ENCODE measurements around the gene CABYR. TPM values are rescaled to one million over a fixed set of nuclear protein-coding genes. Genes with fewer than 3 reads are reported as not detected.

The CABYR gene
- total and polyA plus RNA-seq, 2 of the 8 experiments (the other 6 are each of a cell fraction or from before 2014, with no cell fraction given), result 14.5 to 18.8 TPM

GRCh38 chr18:24126155-24126961 is 12.5 kb upstream of the CABYR start:
- H4K20me1 ChIP-seq (replicated peaks in 1 of 2; ENCODE audit: control insufficient read depth in 1 of 2, insufficient read depth in 2 of 2, low read length in 2 of 2), result no peaks in the 10 kb centered on the region
- DNase-seq (ENCODE audit: low read depth in 1 of 2, low spot score in 2 of 2) (no peak), FAIRE-seq (no peak)
- H3K79me1 ChIP-seq (ENCODE audit: low read depth, low read length), result no peaks in the 10 kb centered on the region
- no peak overlapping the region for H3K18ac ChIP-seq (ENCODE audit: extremely low read depth, low read length)
- no peaks in the 10 kb centered on the region for H3K79me2 ChIP-seq (ENCODE audit: control insufficient read depth in 1 of 2, insufficient read depth in 2 of 2, low read length in 2 of 2)
- H3K4me3 ChIP-seq (ENCODE audit: extremely low read depth in 1 of 4, insufficient read depth in 2 of 4, low read depth in 3 of 4, low read length in 4 of 4), result no peak overlapping the region
- H3K14ac ChIP-seq (ENCODE audit: insufficient read length), result no peak overlapping the region
- no peaks in the 10 kb centered on the region for H3K9me3 ChIP-seq (ENCODE audit: insufficient read depth in 2 of 2, low read depth in 1 of 2, low read length in 1 of 2)
- no peak overlapping the region for H4K5ac ChIP-seq (ENCODE audit: insufficient read length, low read depth, low read length)
- no peak overlapping the region for H2AFZ ChIP-seq (ENCODE audit: low read length)
- H3K4me2 ChIP-seq (ENCODE audit: insufficient read depth in 1 of 2, low read depth in 2 of 2, low read length in 2 of 2), result no peak overlapping the region
- H3K23me2 ChIP-seq (ENCODE audit: low read depth, low read length), result no peaks in the 10 kb centered on the region
- 81% methylated on average over 3 of the region's 3 CpGs; no CpG with 5 or more reads in 1 of the 2 experiments for WGBS, 2 experiments (ENCODE audit: extremely low coverage in 1 of 2, insufficient coverage in 1 of 2, insufficient read length in 1 of 2, insufficient replicate concordance in 2 of 2, low coverage in 1 of 2, low lambda C conversion rate in 2 of 2, missing lambda C conversion rate in 1 of 2)
- H2BK12ac ChIP-seq (ENCODE audit: low read depth, low read length), result no peak overlapping the region
- no peak overlapping the region for H4K91ac ChIP-seq (replicated peaks; ENCODE audit: insufficient read length, low read length)
- no peak overlapping the region for H3K27ac ChIP-seq (ENCODE audit: low read depth, low read length)
- H4K8ac ChIP-seq (ENCODE audit: extremely low read depth, insufficient read depth, low read length), result no peak overlapping the region
- TF ChIP-seq CBX5 (IDR thresholded peaks at IDR 0.05; ENCODE audit: low read depth, low read length), result no peak
- TF ChIP-seq SUZ12 (IDR thresholded peaks at IDR 0.05; ENCODE audit: low read length), result no peak
- TF ChIP-seq, protein P1, sequence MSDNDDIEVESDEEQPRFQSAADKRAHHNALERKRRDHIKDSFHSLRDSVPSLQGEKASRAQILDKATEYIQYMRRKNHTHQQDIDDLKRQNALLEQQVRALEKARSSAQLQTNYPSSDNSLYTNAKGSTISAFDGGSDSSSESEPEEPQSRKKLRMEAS (IDR thresholded peaks at IDR 0.05), result no peak
- TF ChIP-seq TAF7 (optimal IDR thresholded peaks at IDR 0.05; ENCODE audit: borderline replicate concordance, low read depth, low read length), result no peak
- TF ChIP-seq SP1 (IDR thresholded peaks at IDR 0.05; ENCODE audit: low read depth, low read length), result no peak
- TF ChIP-seq CTBP2 (IDR thresholded peaks at IDR 0.05; ENCODE audit: borderline replicate concordance, insufficient read depth, insufficient read length, low read length), result no peak
- no peak for TF ChIP-seq BCL11A (IDR thresholded peaks at IDR 0.05; ENCODE audit: low read depth in 2 of 2, low read length in 2 of 2)
- no peak for TF ChIP-seq BACH1 (IDR thresholded peaks at IDR 0.05; ENCODE audit: low read length)
- TF ChIP-seq TAF1 (IDR thresholded peaks at IDR 0.05; ENCODE audit: low read depth, low read length), result no peak
- TF ChIP-seq ATF3 (IDR thresholded peaks at IDR 0.05; ENCODE audit: insufficient read depth, low read depth, low read length), result no peak
- no peak for TF ChIP-seq HDAC6 (IDR thresholded peaks at IDR 0.05; ENCODE audit: low read depth, low read length)
- H3K56ac ChIP-seq (replicated peaks; ENCODE audit: insufficient read length, low read depth, low read length), result no peak overlapping the region
- H3K9ac ChIP-seq (replicated peaks in 1 of 4; ENCODE audit: extremely low read depth in 1 of 4, low read depth in 3 of 4, low read length in 3 of 4), result no peak overlapping the region
- no peak overlapping the region for H2BK20ac ChIP-seq (ENCODE audit: low read length)
- no peak overlapping the region for H3K23ac ChIP-seq (ENCODE audit: insufficient read length)
- no peak overlapping the region for H2BK120ac ChIP-seq (replicated peaks; ENCODE audit: low read depth, low read length)
- no peak overlapping the region for H3K4ac ChIP-seq (replicated peaks; ENCODE audit: insufficient read length, low read depth, low read length)
- POLR2A ChIA-PET (ENCODE audit: partially characterized antibody), result interaction anchor here (0.6 kb wide), 1 partner anchor 39 kb away, joined by 3 read pairs; no protein-coding TSS in a partner anchor
- H2AK5ac ChIP-seq (ENCODE audit: low read depth, low read length), result no peak overlapping the region
- H3K36me3 ChIP-seq (ENCODE audit: control insufficient read depth in 2 of 4, insufficient read depth in 4 of 4, low read length in 3 of 4), result peaks cover 0 to 14% (median 0%) of the 10 kb centered on the region in 4 experiments; a peak in 4 of 8 replicates
- H3K27me3 ChIP-seq (replicated peaks in 1 of 4; ENCODE audit: control insufficient read depth in 3 of 4, extremely low read depth in 1 of 4, insufficient read depth in 3 of 4, low read length in 3 of 4), result no peaks in the 10 kb centered on the region
- H3K4me1 ChIP-seq (replicated peaks in 1 of 4; ENCODE audit: control insufficient read depth in 3 of 4, insufficient read depth in 4 of 4, low read length in 3 of 4), result no peaks in the 10 kb centered on the region
- H2BK15ac ChIP-seq (ENCODE audit: low read length), result no peak overlapping the region
- CTCF ChIA-PET (ENCODE audit: partially characterized antibody), result interaction anchor here (1.0 kb wide), 1 partner anchor 13 kb away, joined by 3 read pairs; no protein-coding TSS in a partner anchor
- H2BK5ac ChIP-seq (ENCODE audit: low read depth, low read length), result no peak overlapping the region

Data from H1 (cell line).